ENCODE data around the gene GPR176. TPM values are rescaled to one million over a fixed set of nuclear protein-coding genes. Genes with fewer than 3 reads are reported as not detected.

Gene GPR176
- total and polyA plus RNA-seq, 2 donors from 2014 or later = 2.9 to 7.6 TPM

DNA sequence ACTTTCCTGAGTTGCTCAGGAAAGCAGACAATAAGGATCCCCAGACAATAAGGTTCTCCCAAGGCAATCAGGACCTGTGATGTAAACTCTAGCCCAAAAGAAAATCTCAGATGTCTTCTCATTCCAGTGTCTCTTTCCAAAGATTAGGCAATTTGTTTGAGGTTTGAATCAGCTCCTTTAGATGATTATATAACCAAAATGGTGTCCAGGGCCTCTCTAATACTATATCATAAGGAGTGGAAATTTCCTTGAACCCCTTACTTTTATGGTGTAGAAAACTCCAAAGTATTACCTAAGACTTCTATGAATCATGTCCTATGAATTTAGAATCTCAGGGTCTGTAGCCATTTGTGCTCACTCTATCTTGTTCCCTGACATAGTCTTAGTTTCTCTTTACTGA lies 65.9 kb downstream of the GPR176 start:
- DNase-seq (no peak), FAIRE-seq (no peak)
- no peaks in the 10 kb centered on the region for H3K27me3 ChIP-seq (ENCODE audit: control insufficient read depth, insufficient read depth, low read length)
- no peaks in the 10 kb centered on the region for H3K36me3 ChIP-seq (ENCODE audit: control insufficient read depth in 2 of 3, insufficient read depth in 3 of 3, low read length in 3 of 3)
- H3K9me3 ChIP-seq (ENCODE audit: control insufficient read depth in 2 of 3, insufficient read depth in 1 of 3, low read length in 3 of 3) = no peaks in the 10 kb centered on the region
- TF ChIP-seq, protein P1, sequence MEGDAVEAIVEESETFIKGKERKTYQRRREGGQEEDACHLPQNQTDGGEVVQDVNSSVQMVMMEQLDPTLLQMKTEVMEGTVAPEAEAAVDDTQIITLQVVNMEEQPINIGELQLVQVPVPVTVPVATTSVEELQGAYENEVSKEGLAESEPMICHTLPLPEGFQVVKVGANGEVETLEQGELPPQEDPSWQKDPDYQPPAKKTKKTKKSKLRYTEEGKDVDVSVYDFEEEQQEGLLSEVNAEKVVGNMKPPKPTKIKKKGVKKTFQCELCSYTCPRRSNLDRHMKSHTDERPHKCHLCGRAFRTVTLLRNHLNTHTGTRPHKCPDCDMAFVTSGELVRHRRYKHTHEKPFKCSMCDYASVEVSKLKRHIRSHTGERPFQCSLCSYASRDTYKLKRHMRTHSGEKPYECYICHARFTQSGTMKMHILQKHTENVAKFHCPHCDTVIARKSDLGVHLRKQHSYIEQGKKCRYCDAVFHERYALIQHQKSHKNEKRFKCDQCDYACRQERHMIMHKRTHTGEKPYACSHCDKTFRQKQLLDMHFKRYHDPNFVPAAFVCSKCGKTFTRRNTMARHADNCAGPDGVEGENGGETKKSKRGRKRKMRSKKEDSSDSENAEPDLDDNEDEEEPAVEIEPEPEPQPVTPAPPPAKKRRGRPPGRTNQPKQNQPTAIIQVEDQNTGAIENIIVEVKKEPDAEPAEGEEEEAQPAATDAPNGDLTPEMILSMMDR (IDR thresholded peaks at IDR 0.05; ENCODE audit: borderline replicate concordance, extremely low read depth, insufficient read depth) = no peak
- H3K27ac ChIP-seq (ENCODE audit: low read depth in 2 of 2, low read length in 2 of 2) = no peak overlapping the region
- no peaks in the 10 kb centered on the region for H3K4me1 ChIP-seq (ENCODE audit: control insufficient read depth in 2 of 3, insufficient read depth in 2 of 3, low read depth in 1 of 3, low read length in 3 of 3)
- no peak overlapping the region for H3K9ac ChIP-seq (ENCODE audit: low read length in 3 of 3)
- intact Hi-C loops (cut with DNase I) = no loop called here
- no peak overlapping the region for H3K4me3 ChIP-seq (ENCODE audit: low read length in 3 of 3)

DNA sequence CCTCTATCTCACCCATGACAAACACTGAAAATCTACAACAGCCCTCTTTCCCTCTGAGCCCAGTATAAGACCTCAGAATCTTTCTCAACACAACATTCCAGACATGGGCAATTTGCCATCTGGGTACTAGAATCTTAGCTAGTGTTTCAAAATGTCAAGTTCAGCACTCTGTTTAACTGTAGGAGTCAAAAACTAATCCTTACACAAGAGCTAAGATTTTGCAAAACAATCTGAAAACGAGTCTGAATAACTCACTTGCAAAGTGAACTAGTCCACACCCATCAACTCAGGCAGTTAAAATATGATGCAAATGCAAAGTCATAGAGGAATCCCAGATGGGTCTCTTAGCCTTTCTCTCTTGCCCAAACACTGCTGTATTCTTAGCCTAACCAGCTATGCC lies 67.8 kb downstream of the GPR176 start:
- Histone ChIP-seq H3K27ac (ENCODE audit: low read depth in 2 of 2, low read length in 2 of 2) (no peak overlapping the region), H3K9me3 (ENCODE audit: control insufficient read depth in 2 of 3, insufficient read depth in 1 of 3, low read length in 3 of 3) (no peaks in the 10 kb centered on the region), H3K9ac (ENCODE audit: low read length in 3 of 3) (no peak overlapping the region), H3K27me3 (ENCODE audit: control insufficient read depth, insufficient read depth, low read length) (no peaks in the 10 kb centered on the region), H3K4me3 (ENCODE audit: low read length in 3 of 3) (no peak overlapping the region), H3K4me1 (ENCODE audit: control insufficient read depth in 2 of 3, insufficient read depth in 2 of 3, low read depth in 1 of 3, low read length in 3 of 3) (no peaks in the 10 kb centered on the region), H3K36me3 (ENCODE audit: control insufficient read depth in 2 of 3, insufficient read depth in 3 of 3, low read length in 3 of 3) (no peaks in the 10 kb centered on the region)
- no peak for FAIRE-seq
- DNase-seq = no peak
- intact Hi-C loops (cut with DNase I) = no loop called here
- TF ChIP-seq, protein P1 (IDR thresholded peaks at IDR 0.05; ENCODE audit: borderline replicate concordance, extremely low read depth, insufficient read depth) = no peak

DNA sequence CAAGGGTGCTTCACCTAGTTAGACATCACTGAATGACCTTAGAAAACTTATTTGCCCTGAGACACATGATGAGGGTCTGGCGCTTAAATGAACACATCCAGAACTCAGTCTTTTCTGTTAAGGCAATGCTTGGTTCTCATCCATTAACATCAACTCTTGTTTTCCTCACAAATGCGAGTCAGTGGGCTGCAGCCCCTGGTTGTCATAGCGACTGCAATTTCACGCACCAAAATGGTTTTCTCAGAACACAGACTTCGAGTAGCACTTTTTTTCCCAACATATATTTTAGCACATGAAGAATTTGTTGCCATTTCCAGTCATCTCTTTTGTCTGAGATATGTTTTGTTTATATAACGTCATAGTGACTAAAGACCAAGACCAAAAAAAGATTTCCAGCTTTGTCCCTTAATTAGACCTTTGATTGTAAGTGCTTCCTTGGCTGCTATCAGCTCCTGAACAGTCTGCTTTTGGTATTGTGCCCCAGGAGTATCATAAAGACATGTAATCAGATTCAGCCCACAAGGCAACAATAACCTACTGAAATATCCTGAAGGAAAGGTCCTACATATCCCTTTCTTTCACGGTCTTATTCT lies 68.5 kb downstream of the GPR176 start:
- FAIRE-seq (no peak), DNase-seq (peak in 2 of 5 donors; percentile 13 to 14)
- Histone ChIP-seq H3K4me1 (ENCODE audit: control insufficient read depth in 2 of 3, insufficient read depth in 2 of 3, low read depth in 1 of 3, low read length in 3 of 3) (no peaks in the 10 kb centered on the region), H3K9me3 (ENCODE audit: control insufficient read depth in 2 of 3, insufficient read depth in 1 of 3, low read length in 3 of 3) (no peaks in the 10 kb centered on the region), H3K36me3 (ENCODE audit: control insufficient read depth in 2 of 3, insufficient read depth in 3 of 3, low read length in 3 of 3) (no peaks in the 10 kb centered on the region), H3K4me3 (ENCODE audit: low read length in 3 of 3) (no peak overlapping the region), H3K9ac (ENCODE audit: low read length in 3 of 3) (no peak overlapping the region), H3K27me3 (ENCODE audit: control insufficient read depth, insufficient read depth, low read length) (no peaks in the 10 kb centered on the region), H3K27ac (ENCODE audit: low read depth in 2 of 2, low read length in 2 of 2) (no peak overlapping the region)
- intact Hi-C loops (cut with DNase I) = no loop called here
- TF ChIP-seq, protein P1 (IDR thresholded peaks at IDR 0.05; ENCODE audit: borderline replicate concordance, extremely low read depth, insufficient read depth) = no peak

DNA sequence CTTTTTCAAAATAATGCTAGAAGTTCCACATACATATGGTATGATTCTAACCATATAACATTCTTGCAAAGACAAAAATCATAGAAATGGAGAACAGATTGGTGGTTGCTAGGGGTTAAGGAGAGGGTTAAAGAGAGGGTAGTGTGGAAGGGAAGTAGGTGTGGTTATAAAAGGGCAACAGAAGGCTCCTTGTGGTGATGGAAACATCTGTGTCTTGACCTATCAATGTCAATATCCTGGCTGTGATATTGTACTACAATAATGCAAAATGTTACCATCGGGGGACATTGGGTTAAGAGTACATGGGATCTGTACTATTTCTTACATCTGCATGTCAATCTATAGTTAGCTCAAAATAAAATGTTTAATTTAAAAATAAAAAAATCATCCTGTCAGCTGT lies 69.6 kb downstream of the GPR176 start:
- Histone ChIP-seq H3K27me3 (ENCODE audit: control insufficient read depth, insufficient read depth, low read length) (no peaks in the 10 kb centered on the region), H3K9ac (ENCODE audit: low read length in 3 of 3) (no peak overlapping the region), H3K27ac (ENCODE audit: low read depth in 2 of 2, low read length in 2 of 2) (no peak overlapping the region), H3K4me1 (ENCODE audit: control insufficient read depth in 2 of 3, insufficient read depth in 2 of 3, low read depth in 1 of 3, low read length in 3 of 3) (no peaks in the 10 kb centered on the region), H3K36me3 (ENCODE audit: control insufficient read depth in 2 of 3, insufficient read depth in 3 of 3, low read length in 3 of 3) (no peaks in the 10 kb centered on the region), H3K9me3 (ENCODE audit: control insufficient read depth in 2 of 3, insufficient read depth in 1 of 3, low read length in 3 of 3) (no peaks in the 10 kb centered on the region), H3K4me3 (ENCODE audit: low read length in 3 of 3) (no peak overlapping the region)
- intact Hi-C loops (cut with DNase I) = no loop called here
- FAIRE-seq (no peak), DNase-seq (no peak)
- TF ChIP-seq, protein P1 (IDR thresholded peaks at IDR 0.05; ENCODE audit: borderline replicate concordance, extremely low read depth, insufficient read depth) = no peak

Measured in kidney (tissue), 14 donors.